ENCODE results near the gene SCPEP1. TPM values are rescaled to one million over a fixed set of nuclear protein-coding genes. Genes with fewer than 3 reads are reported as not detected.

SCPEP1 gene
- total RNA-seq, 1 donor from 2014 or later = 26.9 TPM

- no peak overlapping the region for H3K4me3 Mint-ChIP-seq
- no peaks in the 10 kb centered on the region for H3K36me3 Mint-ChIP-seq (ENCODE audit: low read depth)
- no peaks in the 10 kb centered on the region for H3K27me3 Mint-ChIP-seq (ENCODE audit: low read depth)
- no peak overlapping the region for H3K27ac Mint-ChIP-seq (ENCODE audit: unreplicated experiment)
- no peaks in the 10 kb centered on the region for H3K9me3 Mint-ChIP-seq
- TF ChIP-seq, protein P1, sequence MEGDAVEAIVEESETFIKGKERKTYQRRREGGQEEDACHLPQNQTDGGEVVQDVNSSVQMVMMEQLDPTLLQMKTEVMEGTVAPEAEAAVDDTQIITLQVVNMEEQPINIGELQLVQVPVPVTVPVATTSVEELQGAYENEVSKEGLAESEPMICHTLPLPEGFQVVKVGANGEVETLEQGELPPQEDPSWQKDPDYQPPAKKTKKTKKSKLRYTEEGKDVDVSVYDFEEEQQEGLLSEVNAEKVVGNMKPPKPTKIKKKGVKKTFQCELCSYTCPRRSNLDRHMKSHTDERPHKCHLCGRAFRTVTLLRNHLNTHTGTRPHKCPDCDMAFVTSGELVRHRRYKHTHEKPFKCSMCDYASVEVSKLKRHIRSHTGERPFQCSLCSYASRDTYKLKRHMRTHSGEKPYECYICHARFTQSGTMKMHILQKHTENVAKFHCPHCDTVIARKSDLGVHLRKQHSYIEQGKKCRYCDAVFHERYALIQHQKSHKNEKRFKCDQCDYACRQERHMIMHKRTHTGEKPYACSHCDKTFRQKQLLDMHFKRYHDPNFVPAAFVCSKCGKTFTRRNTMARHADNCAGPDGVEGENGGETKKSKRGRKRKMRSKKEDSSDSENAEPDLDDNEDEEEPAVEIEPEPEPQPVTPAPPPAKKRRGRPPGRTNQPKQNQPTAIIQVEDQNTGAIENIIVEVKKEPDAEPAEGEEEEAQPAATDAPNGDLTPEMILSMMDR (conservative IDR thresholded peaks at IDR 0.05) = no peak
- peaks cover 4% of the 10 kb centered on the region for H3K4me1 Mint-ChIP-seq
- no peak for DNase-seq (ENCODE audit: low read depth, low spot score)
Measured at GRCh38 chr17:57050306-57050705, 72.4 kb downstream of the SCPEP1 start.

GRCh38 chr17:57051886-57052361, 74.0 kb downstream of the SCPEP1 start:
- H3K4me3 Mint-ChIP-seq = no peak overlapping the region
- no peaks in the 10 kb centered on the region for H3K27me3 Mint-ChIP-seq (ENCODE audit: low read depth)
- no peaks in the 10 kb centered on the region for H3K36me3 Mint-ChIP-seq (ENCODE audit: low read depth)
- H3K4me1 Mint-ChIP-seq = peaks cover 4% of the 10 kb centered on the region
- DNase-seq (ENCODE audit: low read depth, low spot score) = no peak
- TF ChIP-seq, protein P1 (conservative IDR thresholded peaks at IDR 0.05) = no peak
- no peaks in the 10 kb centered on the region for H3K9me3 Mint-ChIP-seq
- no peak overlapping the region for H3K27ac Mint-ChIP-seq (ENCODE audit: unreplicated experiment)

Other genes starting within 250 kb of the SCPEP1 start
- 2.3 and 2.4 TPM in 2 replicates for gene C17orf67, start 144.2 kb upstream of the SCPEP1 start, total RNA-seq
- 4.7 and 5.4 TPM in 2 replicates for gene DGKE, start 144.0 kb upstream of the SCPEP1 start, total RNA-seq
- gene TRIM25, start 64.1 kb upstream of the SCPEP1 start, total RNA-seq = 25.6 and 28.7 TPM in 2 replicates
- 24.1 and 25.1 TPM in 2 replicates for gene COIL, start 17.1 kb upstream of the SCPEP1 start, total RNA-seq
- gene AKAP1, start 107.1 kb downstream of the SCPEP1 start, total RNA-seq = 21.5 and 23.4 TPM in 2 replicates

Data from neural crest cell (in vitro differentiated cells).